Activated CD8-positive, alpha-beta memory T cell treated with anti-CD3 and anti-CD28 coated beads for 24 hours (primary cell): ENCODE measurements around the gene AOAH.
A peak's percentile ranks its signal among the peaks of the same experiment; 100 is the strongest.

Experiments used
- DNase-seq: peaks from one replicate; pipeline ENCODE4 v3.0.0-alpha.2; 2020

Gene AOAH, protein sequence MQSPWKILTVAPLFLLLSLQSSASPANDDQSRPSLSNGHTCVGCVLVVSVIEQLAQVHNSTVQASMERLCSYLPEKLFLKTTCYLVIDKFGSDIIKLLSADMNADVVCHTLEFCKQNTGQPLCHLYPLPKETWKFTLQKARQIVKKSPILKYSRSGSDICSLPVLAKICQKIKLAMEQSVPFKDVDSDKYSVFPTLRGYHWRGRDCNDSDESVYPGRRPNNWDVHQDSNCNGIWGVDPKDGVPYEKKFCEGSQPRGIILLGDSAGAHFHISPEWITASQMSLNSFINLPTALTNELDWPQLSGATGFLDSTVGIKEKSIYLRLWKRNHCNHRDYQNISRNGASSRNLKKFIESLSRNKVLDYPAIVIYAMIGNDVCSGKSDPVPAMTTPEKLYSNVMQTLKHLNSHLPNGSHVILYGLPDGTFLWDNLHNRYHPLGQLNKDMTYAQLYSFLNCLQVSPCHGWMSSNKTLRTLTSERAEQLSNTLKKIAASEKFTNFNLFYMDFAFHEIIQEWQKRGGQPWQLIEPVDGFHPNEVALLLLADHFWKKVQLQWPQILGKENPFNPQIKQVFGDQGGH

DNA sequence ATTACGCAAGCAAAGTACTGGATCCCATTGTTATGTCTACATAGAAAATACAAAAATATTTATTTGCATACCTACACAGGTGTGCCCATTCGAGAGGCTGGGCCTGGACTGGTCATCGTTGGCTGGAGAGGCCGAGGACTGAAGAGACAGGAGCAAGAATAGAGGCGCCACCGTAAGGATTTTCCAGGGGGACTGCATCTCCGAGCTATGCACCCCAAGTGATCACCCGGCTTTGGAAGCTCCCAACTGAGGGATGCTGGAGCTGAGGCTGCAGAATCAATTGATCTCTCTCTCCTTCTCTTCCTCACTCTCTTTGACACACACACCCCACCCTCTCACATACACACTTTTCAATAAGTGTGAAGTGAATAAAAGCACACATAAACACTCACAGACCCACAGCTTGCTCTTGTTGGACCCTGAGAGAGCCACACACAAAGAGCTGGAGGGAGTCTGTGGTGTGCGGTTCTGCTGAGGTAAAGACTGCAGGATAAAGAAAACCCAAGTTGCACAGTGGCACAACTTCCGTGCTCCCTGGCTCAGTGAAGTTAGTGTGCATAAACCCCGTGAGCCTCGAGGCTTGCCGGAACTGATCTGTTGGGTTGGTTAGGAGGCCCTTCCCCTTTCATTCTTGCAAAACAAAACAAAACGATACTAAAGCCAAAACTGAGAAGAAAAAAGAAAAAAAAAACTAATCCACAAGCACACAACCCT, at the start of gene AOAH:
AOAH (minus strand) TSS at position 544 of the 714 bp plus-strand sequence; CDS start at position 198, 346 bp downstream.
- peak; percentile 83 for DNase-seq

DNA sequence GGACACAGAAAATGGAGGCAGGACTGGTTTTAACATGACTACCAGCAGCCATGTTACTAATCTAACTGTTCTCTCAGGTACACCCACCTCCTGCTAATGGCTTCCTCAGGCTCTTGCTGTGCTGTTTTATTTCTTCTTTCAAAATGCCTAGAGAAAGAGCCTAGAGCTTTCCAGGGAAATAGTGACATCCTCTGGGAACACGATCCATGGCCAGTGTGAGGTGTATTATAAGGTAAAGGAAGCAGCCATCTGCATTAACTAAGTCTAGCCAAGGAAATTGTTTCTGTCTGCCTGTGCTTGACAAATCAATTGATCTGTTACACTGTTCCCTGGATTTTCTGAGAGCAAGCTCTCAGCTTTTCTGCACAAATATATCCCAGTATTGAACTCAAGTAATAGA, 42.2 kb upstream of the AOAH start:
- DNase-seq = no peak

DNA sequence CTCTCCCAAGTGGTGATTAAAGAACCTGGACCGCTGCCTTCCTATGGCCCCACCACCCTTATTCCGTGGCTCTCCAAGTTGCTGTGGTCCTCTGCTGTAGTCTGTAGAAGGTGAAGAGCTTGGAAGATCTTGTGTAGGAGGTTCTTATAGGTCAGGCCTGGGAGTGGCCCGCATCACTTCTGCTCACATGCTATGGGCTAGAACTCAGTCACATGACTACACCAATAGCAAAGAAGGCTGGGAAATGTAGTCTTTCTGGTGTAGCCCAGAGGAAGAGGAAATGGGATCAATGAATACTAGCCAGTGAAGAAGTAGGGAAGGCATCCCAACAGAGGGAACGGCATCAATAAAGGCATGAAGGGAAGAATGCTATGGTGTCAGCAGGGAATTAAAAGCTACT, 41.3 kb upstream of the AOAH start:
- DNase-seq = no peak

DNA sequence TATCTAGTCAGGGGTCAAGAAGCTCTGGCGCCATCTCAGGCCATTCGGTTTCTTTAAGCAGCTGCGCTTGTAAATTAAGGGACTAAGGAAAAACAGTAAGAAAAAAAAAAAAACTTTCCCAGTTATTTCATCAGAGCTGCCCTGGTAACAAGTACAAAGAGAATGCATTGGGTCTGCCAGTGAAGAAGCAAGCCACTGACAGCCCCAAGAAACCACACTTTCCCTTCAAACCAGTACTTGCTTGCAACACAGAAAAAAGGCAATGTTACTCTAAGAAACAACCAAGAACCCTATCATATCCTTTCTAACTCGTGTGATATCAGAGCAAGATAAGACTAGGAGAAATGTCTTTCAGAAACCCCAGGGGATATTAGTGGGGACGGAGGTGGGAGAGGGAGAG, 40.6 kb upstream of the AOAH start:
- DNase-seq = no peak

DNA sequence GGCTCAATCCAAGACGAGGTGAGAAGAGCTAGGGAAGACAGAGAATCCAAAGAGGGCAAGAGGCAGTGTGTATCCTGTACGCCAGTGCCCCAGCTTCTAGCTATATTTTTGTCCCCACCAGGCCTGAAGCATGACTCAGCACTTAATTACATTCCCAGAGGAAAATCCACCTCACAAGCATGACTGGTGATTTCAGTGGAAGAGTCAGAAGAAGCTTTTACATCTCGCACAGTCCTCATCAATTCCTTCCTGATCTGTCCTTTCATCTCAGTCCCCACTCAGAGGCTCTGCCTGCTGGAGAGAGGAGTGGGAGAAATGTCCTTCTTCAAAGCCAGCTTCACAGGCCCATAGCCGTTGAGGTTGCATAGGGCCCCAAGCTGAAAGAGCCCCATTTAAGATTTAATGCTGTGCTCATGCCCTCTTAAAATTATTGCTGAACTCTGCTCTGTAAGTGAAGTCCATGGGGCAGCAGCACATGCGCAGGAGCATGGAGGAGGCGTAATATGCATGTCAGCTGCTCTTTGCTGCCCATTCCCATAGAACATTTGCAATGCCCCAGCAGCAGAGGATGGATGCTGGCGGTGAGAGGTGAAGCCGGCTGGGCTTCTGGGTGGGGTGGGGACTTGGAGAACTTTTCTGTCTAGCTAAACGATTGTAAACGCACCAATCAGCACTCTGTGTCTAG, 39.0 kb upstream of the AOAH start:
- no peak for DNase-seq

DNA sequence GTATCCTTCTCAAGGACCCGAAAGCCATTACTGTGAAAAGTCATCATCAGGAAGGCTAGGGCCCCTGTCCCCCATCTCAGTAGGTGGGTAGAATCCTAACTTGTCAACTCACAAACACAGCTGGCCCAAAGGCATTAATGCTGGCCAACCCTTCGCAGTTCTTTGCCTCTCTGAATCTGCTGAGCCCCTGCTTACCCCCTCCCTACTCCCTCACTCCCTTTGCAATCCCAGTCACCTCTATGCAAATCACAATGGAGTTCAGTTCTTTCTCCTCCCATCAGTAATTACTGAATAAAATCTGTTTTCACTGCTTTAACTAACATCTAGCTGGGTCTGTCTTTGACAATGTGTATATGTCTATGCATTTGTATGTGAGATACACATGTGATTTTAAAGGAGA, 38.1 kb upstream of the AOAH start:
- no peak for DNase-seq

DNA sequence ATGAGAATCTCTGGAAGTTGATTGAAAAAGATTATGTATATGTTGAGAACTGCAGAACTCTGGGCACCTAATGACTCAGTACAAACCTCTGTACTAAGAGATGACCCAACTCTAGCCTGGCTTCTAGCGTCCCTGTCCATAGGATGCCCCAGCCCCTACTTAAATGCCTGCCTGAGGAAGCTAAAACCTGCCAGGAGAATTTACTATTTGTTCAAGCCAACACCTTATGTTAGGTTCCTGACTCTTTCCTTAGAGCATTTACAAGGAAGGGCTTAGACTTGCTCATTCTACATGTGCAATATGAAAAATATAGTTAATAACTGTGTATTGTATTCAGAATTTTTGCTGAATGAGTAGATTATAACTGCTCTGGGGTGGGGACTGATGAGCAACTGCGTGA, 37.5 kb upstream of the AOAH start:
- DNase-seq = no peak

DNA sequence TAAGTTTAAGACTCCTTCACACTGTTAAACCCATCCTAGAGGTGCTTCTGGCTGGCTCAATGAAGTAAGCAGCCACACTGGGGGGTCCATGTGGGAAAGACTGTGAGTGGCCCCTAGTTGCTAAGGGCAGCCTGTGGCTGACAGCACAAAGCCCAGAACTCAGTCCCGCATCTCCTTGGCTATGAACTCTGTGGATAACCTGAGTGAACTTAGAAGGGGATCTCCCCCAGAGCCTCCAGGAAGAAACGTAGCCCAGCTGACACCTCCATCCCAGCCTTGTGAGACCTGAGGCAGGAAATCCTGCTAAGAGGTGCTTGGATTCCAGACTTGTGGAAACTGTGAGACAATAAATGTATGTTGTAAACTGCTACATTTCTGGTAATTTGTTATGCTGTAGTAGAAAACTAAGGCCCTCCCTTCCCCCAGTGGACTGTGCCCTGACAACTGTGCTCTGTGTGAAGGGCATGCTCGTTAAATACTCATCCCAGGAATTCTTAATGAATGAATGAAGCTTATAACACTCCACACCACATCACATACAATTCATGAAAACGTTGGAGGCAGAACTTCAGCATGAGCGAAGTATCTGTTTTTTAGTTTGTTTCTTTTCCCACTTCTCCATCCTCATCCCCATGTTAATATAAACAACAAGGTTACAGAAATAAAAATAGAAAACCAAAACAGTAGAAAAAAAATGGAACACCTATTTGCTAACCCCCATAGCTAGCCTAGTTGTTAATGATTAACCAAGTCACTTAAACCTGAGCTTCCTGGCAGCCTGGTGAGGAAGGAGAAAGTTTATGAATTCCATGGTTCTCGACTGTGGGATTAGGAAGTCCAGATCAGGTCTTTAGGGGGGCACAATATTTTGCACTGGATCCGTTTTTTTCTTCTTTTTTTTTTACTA, 36.8 kb upstream of the AOAH start:
- DNase-seq = no peak

DNA sequence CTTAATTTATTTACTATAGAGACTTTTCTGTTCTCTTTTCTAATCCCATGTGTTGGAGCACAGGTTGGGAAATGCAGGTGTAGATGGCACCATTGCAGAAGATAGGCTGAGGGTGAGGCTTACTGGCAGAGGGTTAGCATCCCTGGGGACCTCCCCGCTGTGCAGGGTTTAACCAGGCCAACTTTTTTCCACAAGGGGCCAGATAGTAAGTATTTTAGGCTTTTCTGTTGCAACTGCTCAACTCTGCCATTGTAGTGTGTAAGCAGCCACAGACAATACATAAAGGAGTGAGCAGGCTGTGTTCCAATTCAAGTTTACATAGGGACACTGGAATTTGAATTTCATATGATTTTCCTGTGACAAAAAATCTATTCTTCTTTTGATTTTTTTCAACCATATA, 34.6 kb upstream of the AOAH start:
- DNase-seq = no peak

DNA sequence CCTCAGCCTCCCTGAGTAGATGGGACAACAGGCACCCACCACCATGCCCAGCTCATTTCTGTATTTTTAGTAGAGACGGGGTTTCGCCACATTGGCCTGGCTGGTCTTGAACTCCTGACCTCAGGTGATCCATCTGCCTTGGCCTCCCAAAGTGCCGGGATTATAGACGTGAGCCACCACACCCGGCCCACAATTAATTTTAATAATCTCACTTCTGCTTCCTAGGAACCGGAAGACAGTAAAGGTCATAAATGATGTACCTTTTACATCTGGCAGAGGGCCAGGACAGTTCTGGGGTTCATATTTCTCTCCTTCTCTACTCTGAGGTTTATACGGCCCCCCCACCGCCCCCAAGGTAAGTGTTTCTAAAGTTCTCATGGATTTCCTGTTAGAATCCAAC, 31.2 kb upstream of the AOAH start:
- DNase-seq = no peak

DNA sequence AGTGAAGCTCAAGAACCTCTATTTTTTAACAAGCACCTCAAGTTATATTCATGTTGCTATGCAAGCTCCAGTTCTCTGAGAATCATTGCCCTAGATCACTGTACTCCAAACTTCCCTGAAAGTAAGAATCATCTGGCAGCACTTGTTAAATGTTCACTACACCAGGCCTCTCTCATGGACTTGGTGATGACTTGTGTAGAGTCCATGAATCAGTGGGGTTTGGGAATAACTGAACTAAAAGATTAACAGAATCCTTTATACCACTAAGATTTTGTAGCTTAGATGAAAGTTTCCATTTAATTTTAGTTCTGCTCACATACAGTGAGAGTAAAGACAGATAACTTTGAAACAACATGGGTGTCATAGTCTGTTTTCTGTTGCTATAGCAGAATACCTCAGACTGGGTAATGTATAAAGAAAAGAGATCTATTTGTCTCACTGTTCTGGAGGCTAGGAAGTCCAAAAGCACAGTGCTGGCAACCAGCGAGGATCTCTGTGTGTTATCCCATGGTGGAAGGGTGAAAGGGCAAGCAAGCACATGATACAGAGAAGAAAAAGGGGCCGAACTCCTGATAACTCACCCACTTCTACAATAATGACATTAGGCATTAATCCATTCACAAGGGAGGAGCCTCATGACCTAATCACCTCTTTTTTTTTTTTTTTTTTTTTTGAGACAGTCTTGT, 27.9 kb upstream of the AOAH start:
- DNase-seq = no peak

DNA sequence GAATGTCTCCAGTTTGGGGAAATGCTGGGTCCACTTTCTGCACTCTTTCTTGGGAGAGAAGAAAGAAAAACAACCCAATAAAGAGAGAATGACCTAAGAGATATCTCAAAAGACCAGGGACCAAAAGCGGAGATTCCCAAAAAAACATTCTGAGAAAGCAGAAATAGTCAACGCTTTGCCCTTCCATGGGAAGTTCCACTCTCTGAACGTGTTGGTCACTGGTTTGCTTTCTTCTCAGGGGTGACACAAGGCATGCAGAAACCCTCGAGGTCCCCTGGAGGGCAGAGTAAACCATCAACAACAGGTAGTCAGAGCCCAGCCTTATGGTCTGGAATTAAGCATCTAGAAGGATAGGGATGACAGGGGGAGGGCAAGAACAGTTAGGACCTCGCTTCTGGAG, 26.2 kb upstream of the AOAH start:
- no peak for DNase-seq

DNA sequence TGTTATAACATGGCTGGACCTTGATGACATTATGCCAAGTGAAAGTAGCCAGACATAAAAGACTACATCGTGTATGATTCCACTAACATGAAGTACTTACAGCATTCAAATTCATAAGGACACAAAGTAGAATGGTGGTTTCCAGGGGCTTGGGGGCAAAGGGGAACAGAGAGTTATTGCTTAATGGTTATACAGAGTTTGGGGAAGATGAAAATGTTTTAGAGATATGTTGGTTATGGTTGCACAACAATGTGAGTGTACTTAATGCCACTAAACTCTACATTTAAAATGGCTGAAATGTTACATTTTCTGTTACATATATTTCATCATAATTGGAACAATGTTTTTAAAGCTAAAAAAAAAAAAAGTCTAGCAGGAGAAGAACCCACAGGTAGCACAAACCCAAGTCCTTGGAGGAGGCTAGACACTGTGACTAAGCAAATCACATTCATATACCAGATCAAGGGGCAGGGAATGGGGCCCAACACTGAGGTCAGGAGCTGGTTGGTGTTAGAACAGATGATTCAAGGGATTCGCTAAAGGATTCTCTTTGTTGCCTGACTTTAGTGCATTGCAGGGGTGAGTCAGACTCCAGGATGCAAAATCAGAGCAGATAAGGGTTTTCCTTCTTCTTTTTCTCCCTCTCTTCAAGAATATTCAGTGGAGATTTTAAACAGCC, 25.1 kb upstream of the AOAH start:
- DNase-seq = no peak

DNA sequence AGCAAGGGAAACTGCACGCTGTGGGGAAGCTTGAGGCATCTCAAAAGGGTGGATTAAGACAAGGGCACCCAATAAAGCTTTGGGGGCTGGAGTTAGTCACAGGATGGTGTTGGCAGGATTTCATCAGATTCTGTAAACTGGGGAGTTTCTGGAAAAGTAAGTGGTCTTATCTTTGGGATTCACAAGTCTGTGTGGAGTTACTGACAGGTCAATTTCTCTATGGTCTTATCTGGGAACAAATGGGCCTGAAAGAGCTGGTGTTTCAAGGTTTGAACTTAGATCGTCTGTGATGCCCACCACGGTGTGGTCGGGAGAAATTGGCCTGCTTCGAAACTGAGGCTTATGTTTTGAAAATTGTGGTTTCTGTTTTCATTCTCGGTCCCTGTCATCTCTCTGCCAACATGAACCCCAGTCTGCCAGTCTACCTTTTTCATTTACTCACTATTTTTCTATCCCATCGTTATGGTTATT, 23.8 kb upstream of the AOAH start:
- DNase-seq = no peak

DNA sequence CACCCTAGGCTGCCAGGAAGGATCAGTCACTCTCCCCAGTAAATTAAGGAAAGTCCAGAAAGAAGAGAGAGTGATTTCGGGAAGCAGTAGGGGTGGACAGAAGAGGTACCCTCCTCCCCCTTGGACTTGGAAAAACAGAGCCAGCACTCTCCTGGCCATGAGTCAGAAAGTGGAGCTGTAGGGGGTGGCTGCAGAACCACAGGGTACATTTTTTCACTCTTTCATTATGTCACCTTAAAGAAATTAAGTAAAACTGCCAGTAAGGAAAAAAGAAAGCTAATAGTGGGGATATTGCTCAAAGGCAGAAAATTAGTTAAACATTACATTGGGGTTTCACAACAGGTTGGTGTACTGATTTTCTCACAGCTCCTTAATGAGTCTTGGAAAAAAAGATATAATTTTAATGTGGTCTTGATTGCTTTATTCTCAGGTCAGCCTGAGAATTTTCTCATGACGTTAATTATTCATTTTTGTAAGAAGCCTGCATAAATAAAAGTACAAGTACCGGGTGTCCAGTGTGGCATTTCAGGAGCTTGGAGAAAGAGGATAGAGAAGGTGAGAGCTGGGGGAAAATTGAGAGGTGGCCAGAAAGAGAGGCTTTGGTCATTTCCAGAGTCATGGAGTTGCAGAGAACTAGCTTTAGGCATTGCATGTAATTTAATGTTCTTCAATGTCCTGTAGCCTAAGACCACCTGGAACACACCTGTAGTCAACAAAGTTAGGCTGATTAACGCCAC, 23.2 kb upstream of the AOAH start:
- no peak for DNase-seq

DNA sequence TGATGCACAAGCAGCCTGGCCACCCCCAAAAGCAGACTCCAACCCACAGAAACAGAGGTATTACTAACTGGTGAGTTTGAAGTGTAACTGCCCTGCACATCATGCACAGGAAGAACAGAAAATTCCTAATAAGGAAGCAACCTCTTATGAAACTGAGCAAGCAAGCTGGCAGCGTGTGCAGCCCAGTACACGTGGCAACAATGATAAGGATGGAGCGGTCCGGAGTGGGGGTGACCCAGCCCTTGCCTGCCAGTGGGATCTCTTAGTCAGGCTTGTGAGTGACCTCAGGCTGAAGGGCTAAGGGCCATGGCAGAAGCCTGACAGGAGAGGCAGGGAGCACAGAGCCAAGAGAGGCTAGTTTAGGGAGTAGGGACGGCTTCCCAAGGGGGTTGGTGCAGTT, 22.1 kb upstream of the AOAH start:
- DNase-seq = no peak

DNA sequence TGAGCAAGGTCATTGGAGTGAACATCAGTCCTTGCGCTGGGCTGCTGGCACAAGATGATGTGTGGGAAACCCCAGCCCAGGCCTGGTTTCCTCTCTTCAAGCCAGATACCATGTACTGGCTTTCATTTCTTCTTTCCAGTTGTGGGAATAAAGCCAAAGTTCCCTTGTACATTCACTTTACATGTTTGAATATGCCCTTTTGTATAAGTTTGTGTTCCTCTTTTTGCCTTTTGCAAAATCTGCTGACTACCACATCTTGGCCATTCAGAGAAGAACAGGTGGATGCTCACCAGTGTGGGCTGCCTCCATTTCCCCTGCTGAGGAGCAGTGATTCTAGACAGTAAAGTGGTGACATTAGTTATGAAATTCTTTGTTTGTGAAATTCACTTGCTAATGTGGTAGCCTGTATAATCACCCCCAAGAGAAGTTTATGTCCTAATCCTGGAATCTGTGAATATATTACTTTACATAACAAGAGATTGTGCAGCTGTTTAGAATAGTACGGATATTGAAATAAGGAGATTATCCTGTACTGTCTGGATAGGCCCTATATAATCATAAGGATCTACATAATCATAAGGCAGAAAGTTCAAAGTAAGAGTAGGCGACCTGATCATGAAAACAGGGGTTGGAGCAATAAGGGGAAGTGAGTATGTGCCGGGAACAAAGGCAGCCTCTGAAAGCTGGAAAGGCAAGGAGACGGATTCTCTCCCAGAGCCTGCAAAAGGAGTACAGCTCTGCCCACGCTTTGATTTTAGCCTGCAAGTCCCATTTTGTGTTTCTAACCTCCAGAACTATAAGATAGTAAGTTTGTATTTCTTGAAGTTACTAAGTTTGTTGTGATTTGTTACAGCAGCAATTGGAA, 18.8 kb upstream of the AOAH start:
- DNase-seq = no peak

DNA sequence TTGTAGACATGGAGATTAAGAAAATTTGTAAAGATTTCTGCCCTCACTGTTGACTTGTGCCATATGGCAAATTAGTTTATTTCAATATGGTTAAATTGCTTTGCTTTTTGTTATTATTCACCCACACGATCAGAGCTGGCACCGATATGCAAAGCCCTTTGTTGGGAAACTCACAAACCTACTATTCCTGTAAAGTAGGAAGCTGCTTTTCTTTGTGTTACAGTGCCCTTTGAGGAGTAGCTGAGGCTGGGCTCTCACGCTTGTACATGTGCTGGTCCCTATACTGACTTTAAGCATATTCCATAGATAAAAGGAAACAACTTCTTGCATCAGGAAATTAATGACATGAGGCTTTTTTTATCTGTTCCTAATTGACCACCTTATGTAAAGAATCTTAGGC, 17.6 kb upstream of the AOAH start:
- DNase-seq = no peak

DNA sequence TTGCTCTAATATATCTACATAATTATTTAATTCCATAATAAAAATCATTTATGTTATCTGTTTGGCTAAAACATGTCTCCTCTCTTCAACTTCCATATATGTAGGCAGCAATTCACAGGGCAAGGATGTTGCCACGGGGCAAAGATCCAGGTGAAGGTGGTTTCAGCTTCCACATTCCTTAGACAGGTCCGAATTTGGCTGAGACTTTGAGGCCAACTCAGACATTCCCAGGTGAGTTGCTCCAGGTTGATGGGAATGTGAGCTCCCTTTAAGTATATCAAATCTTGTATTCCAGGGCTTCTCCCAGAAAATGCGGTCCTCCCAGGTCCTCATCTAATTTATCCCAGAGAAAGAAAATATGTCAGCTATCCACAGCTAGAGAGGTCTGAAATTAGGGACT, 15.1 kb upstream of the AOAH start:
- no peak for DNase-seq

DNA sequence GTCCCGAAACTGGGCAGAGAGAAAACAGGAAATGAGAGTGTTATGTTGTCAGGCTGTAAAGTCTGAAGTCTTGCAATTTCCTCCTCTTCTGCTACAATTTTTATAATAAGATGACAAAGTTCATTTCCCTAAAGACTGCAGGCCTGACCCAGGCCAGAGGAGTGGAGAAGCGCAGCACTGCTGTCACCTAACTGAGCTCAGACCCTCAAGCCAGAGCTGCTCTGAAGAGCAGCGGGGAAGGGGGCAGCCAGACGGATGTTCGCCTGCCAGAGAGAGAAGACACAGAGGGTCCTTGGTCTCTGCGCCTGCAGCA, 12.6 kb upstream of the AOAH start:
- DNase-seq = no peak
